HepG2 (cell line): ENCODE data around the gene SURF6. TPM values are rescaled to one million over a fixed set of nuclear protein-coding genes. Genes with fewer than 3 reads are reported as not detected.

Experiments used
- GATAD2A ChIP-seq: IDR thresholded peaks from 2 replicates; pipeline ENCODE4 v1.6.1; 2016
- KDM5A ChIP-seq: fragments of 200-600 bp; sonication (generic); IDR thresholded peaks from 2 replicates; pipeline ENCODE4 v1.7.0; 2018; ENCODE audit warnings: antibody characterized with exemption, mild to moderate bottlenecking, low read length, borderline replicate concordance
- MTF2 ChIP-seq: sonication (generic); formaldehyde crosslinking; IDR thresholded peaks from 2 replicates; pipeline ENCODE4 v1.5.0; 2020; ENCODE audit warnings: missing genetic modification reagents, borderline replicate concordance
- NONO ChIP-seq, 2 experiments: fragments of 450-650 bp in 1 of 2; sonication (generic) in 1 of 2; formaldehyde crosslinking in 1 of 2; IDR thresholded peaks in 1 of 2; conservative IDR thresholded peaks in 1 of 2; 2 replicates each; pipeline versions ENCODE4 v1.6.1 to v1.8.0; 2017 to 2022; ENCODE audit warnings: mild to moderate bottlenecking in 1 of 2, missing genetic modification reagents in 1 of 2, moderate library complexity in 1 of 2
- POLR2AphosphoS5 ChIP-seq: IDR thresholded peaks from 2 replicates; pipeline ENCODE4 v1.6.1; 2012; ENCODE audit warnings: low read depth, low read length
- REPIN1 ChIP-seq: sonication (generic); formaldehyde crosslinking; IDR thresholded peaks from 2 replicates; pipeline ENCODE4 v1.8.0; 2022; ENCODE audit warnings: missing genetic modification reagents, low read depth, mild to moderate bottlenecking, borderline replicate concordance
- SCMH1 ChIP-seq: sonication (generic); formaldehyde crosslinking; IDR thresholded peaks from 2 replicates; pipeline ENCODE4 v1.9.0; 2021; ENCODE audit warnings: missing genetic modification reagents, mild to moderate bottlenecking, borderline replicate concordance
- TARDBP ChIP-seq: sonication (generic); formaldehyde crosslinking; IDR thresholded peaks from 2 replicates; pipeline ENCODE4 v1.8.0; 2022; ENCODE audit warnings: mild to moderate bottlenecking, missing genetic modification reagents
- TBX2 ChIP-seq: sonication (generic); formaldehyde crosslinking; IDR thresholded peaks from 2 replicates; pipeline ENCODE4 v1.5.0; 2020; ENCODE audit warnings: missing genetic modification reagents, mild to moderate bottlenecking, borderline replicate concordance
- YY1 ChIP-seq: IDR thresholded peaks from 2 replicates; pipeline ENCODE4 v1.6.1; 2011; ENCODE audit warnings: low read length, low read depth, moderate library complexity, mild to moderate bottlenecking; ENCODE audit not compliant: insufficient read depth, insufficient replicate concordance
- ZEB1 ChIP-seq: IDR thresholded peaks from 2 replicates; pipeline ENCODE4 v1.6.1; 2012; ENCODE audit warnings: mild to moderate bottlenecking, low read depth, inconsistent platforms; ENCODE audit not compliant: insufficient replicate concordance
- ZNF225 ChIP-seq: sonication (generic); formaldehyde crosslinking; IDR thresholded peaks from 2 replicates; pipeline ENCODE4 v1.4.0; 2020; ENCODE audit warnings: mild to moderate bottlenecking, missing genetic modification reagents
- ZNF263 ChIP-seq: sonication (generic); formaldehyde crosslinking; IDR thresholded peaks from 2 replicates; pipeline ENCODE4 v1.4.0; 2020; ENCODE audit warnings: missing genetic modification reagents
- ZNF326 ChIP-seq: sonication (generic); formaldehyde crosslinking; IDR thresholded peaks from 2 replicates; pipeline ENCODE4 v1.4.0; 2020; ENCODE audit warnings: missing genetic modification reagents, borderline replicate concordance
- ZNF550 ChIP-seq: sonication (generic); formaldehyde crosslinking; IDR thresholded peaks from 2 replicates; pipeline ENCODE4 v1.4.0; 2020; ENCODE audit warnings: mild to moderate bottlenecking, missing genetic modification reagents, borderline replicate concordance
- ZNF746 ChIP-seq: sonication (generic); formaldehyde crosslinking; IDR thresholded peaks from 2 replicates; pipeline ENCODE4 v1.8.0; 2022; ENCODE audit warnings: mild to moderate bottlenecking, missing genetic modification reagents
- ZNF766 ChIP-seq: sonication (generic); formaldehyde crosslinking; IDR thresholded peaks from 2 replicates; pipeline ENCODE4 v1.5.0; 2020; ENCODE audit warnings: missing genetic modification reagents, borderline replicate concordance
- ZNF772 ChIP-seq: sonication (generic); formaldehyde crosslinking; IDR thresholded peaks from 2 replicates; pipeline ENCODE4 v1.5.0; 2020; ENCODE audit warnings: mild to moderate bottlenecking, missing genetic modification reagents
- ZNF850 ChIP-seq: sonication (generic); formaldehyde crosslinking; conservative IDR thresholded peaks from 2 replicates; pipeline ENCODE4 v1.9.0; 2021; ENCODE audit warnings: mild to moderate bottlenecking, missing genetic modification reagents
- ZSCAN12 ChIP-seq: sonication (generic); formaldehyde crosslinking; IDR thresholded peaks from 2 replicates; pipeline ENCODE4 v1.9.0; 2021; ENCODE audit warnings: mild to moderate bottlenecking, missing genetic modification reagents
- polyA plus RNA-seq, 8 experiments: library from polyadenylated mRNA; depleted of rRNA in 3 of 8; stranded (reverse) in 7 of 8; unstranded in 1 of 8; fragments of >200 nt; fragmentation: Illumina TruSeq in 4 of 8; extraction: Trizol in 4 of 8; gene quantifications; 2 replicates each; pipeline versions ENCODE4 v1.2.1 to v1.2.3, GENCODE V29; 2011 to 2016; ENCODE audit warnings: low read depth in 4 of 8, missing spikeins in 1 of 8, mixed read lengths in 1 of 8; ENCODE audit not compliant: insufficient read depth in 1 of 8
- total RNA-seq, 5 experiments: library from RNA; depleted of rRNA; stranded (reverse); fragments of >200 nt; fragmentation: Illumina TruSeq; extraction: Trizol; gene quantifications; 2 replicates each; pipeline ENCODE4 v1.2.3, GENCODE V29; 2016; ENCODE audit warnings: low read depth in 1 of 5
- TF ChIP-seq, protein P1 (sequence below): sonication (generic); formaldehyde crosslinking; IDR thresholded peaks from 2 replicates; pipeline ENCODE4 v1.5.1; 2020; ENCODE audit warnings: mild to moderate bottlenecking, missing genetic modification reagents, moderate library complexity
- TF ChIP-seq, protein P2 (sequence below): sonication (generic); formaldehyde crosslinking; conservative IDR thresholded peaks from 2 replicates; pipeline ENCODE4 v1.4.0; 2020; ENCODE audit warnings: missing genetic modification reagents
- TF ChIP-seq, protein P3 (sequence below): sonication (generic); formaldehyde crosslinking; IDR thresholded peaks from 2 replicates; pipeline ENCODE4 v1.4.0; 2020; ENCODE audit warnings: missing genetic modification reagents

The SURF6 gene
- total and polyA plus RNA-seq, 2 of the 13 experiments (the other 11 are each of a cell fraction or from before 2014, with no cell fraction given): 5.9 to 14.7 TPM

DNA sequence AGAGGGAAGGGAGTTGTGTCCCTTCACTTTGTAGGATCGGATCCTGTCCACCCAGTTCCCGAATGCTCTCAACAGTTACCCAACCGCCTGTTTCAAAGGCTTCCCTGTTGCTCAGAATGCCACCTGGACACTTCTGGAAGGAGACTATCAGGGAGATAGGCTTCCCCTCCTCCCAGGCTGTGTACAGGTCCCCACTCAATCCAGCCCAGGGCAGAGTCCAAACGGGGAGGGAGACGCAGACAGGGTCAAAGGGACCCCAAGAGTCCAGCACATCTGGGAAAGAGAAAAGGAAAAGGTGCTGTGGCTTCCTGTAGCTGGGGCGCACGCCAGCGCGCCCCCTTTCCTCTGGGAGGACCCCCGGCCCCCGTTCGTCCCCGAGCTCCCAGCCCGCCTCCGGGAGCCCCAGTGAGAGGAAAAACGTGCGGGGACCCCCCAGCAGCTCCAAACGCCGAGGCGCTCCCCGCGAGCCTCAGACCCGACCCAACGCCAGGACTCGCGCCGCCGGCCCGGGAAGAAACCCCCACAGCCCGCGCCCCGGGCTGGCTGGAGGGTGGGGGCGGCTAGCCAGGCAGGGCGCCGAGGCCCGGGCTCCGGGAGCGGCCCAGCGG, 39.2 kb upstream of the SURF6 start (continued):
- TF ChIP-seq ZNF772 (CRISPR knock-in tag): 0 out of 2 replicates have a peak, but pooled peaks have one; percentile 27
- TF ChIP-seq, protein P1, sequence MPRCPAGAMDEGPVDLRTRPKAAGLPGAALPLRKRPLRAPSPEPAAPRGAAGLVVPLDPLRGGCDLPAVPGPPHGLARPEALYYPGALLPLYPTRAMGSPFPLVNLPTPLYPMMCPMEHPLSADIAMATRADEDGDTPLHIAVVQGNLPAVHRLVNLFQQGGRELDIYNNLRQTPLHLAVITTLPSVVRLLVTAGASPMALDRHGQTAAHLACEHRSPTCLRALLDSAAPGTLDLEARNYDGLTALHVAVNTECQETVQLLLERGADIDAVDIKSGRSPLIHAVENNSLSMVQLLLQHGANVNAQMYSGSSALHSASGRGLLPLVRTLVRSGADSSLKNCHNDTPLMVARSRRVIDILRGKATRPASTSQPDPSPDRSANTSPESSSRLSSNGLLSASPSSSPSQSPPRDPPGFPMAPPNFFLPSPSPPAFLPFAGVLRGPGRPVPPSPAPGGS: no peak; the same call in 1 of the 2 replicates
- TF ChIP-seq ZEB1: peak; percentile 45
- peak; percentile 29; the same call in 1 of the 2 replicates for TF ChIP-seq ZNF746 (CRISPR knock-in tag)
- TF ChIP-seq TBX2: peak; percentile 32; the same call in 1 of the 2 replicates
- TF ChIP-seq MTF2 (CRISPR knock-in tag): 0 out of 2 replicates have a peak, but pooled peaks have one; percentile 26
- peak; percentile 74; the same call in 1 of the 2 replicates for TF ChIP-seq KDM5A
- no peak for TF ChIP-seq ZNF225 (CRISPR knock-in tag)
- TF ChIP-seq GATAD2A: 0 out of 2 replicates have a peak, but pooled peaks have one; percentile 20
- TF ChIP-seq, protein P2, sequence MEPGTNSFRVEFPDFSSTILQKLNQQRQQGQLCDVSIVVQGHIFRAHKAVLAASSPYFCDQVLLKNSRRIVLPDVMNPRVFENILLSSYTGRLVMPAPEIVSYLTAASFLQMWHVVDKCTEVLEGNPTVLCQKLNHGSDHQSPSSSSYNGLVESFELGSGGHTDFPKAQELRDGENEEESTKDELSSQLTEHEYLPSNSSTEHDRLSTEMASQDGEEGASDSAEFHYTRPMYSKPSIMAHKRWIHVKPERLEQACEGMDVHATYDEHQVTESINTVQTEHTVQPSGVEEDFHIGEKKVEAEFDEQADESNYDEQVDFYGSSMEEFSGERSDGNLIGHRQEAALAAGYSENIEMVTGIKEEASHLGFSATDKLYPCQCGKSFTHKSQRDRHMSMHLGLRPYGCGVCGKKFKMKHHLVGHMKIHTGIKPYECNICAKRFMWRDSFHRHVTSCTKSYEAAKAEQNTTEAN (CRISPR knock-in tag): peak; percentile 49; the same call in 1 of the 2 replicates
- TF ChIP-seq ZNF263 (CRISPR knock-in tag): peak; percentile 47; the same call in 1 of the 2 replicates
- TF ChIP-seq, protein P3, sequence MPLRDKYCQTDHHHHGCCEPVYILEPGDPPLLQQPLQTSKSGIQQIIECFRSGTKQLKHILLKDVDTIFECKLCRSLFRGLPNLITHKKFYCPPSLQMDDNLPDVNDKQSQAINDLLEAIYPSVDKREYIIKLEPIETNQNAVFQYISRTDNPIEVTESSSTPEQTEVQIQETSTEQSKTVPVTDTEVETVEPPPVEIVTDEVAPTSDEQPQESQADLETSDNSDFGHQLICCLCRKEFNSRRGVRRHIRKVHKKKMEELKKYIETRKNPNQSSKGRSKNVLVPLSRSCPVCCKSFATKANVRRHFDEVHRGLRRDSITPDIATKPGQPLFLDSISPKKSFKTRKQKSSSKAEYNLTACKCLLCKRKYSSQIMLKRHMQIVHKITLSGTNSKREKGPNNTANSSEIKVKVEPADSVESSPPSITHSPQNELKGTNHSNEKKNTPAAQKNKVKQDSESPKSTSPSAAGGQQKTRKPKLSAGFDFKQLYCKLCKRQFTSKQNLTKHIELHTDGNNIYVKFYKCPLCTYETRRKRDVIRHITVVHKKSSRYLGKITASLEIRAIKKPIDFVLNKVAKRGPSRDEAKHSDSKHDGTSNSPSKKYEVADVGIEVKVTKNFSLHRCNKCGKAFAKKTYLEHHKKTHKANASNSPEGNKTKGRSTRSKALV (CRISPR knock-in tag): peak; percentile 64; the same call in 1 of the 2 replicates
- no peak for TF ChIP-seq ZNF550 (CRISPR knock-in tag)
- 0 out of 2 replicates have a peak, but pooled peaks have one; percentile 37 for TF ChIP-seq ZSCAN12 (CRISPR knock-in tag)
- TF ChIP-seq SCMH1 (CRISPR knock-in tag): no peak
- no peak for TF ChIP-seq YY1
- no peak for TF ChIP-seq ZNF326
- TF ChIP-seq REPIN1: peak; percentile 56; the same call in 1 of the 2 replicates
- TF ChIP-seq ZNF766 (CRISPR knock-in tag): 0 out of 2 replicates have a peak, but pooled peaks have one; percentile 30
- no peak for TF ChIP-seq ZNF850 (CRISPR knock-in tag)
- peak; percentile 69 for TF ChIP-seq POLR2AphosphoS5
- TF ChIP-seq NONO (IDR thresholded peaks at IDR 0.05): no peak
- TF ChIP-seq NONO (CRISPR knock-in tag; conservative IDR thresholded peaks at IDR 0.05): no peak; the same call in 1 of the 2 replicates
- 0 out of 2 replicates have a peak, but pooled peaks have one; percentile 41 for TF ChIP-seq TARDBP (CRISPR knock-in tag)
